Liver (tissue), 9 donors: ENCODE data around the gene PDE5A. TPM values are rescaled to one million over a fixed set of nuclear protein-coding genes. Genes with fewer than 3 reads are reported as not detected.

ENCODE experiments used
- DNase-seq: peaks from one replicate; pipeline ENCODE4 v3.0.0-alpha.2; 2017; ENCODE audit warnings: low spot score
- H3K27ac ChIP-seq, 2 donors: one replicate each; pipeline ENCODE4 v1.7.0; 2013; ENCODE audit warnings: inconsistent platforms in 2 of 2, low read length in 2 of 2, control low read depth in 1 of 2, low read depth in 1 of 2, mild to moderate bottlenecking in 1 of 2
- H3K27me3 ChIP-seq, 4 donors: one replicate each; pipeline versions ENCODE4 v1.6.1 to v1.7.0; 2013; ENCODE audit warnings: low read length in 3 of 4, inconsistent platforms in 1 of 4, mild to moderate bottlenecking in 1 of 4, moderate library complexity in 1 of 4; ENCODE audit not compliant: control insufficient read depth in 4 of 4, insufficient read depth in 4 of 4
- H3K36me3 ChIP-seq, 4 donors: one replicate each; pipeline versions ENCODE4 v1.6.1 to v1.7.0; 2013; ENCODE audit warnings: low read length in 3 of 4, mild to moderate bottlenecking in 3 of 4, low read depth in 1 of 4, moderate library complexity in 1 of 4; ENCODE audit not compliant: control insufficient read depth in 4 of 4, insufficient read depth in 3 of 4
- H3K4me1 ChIP-seq, 4 donors: one replicate each; pipeline versions ENCODE4 v1.6.1 to v1.7.0; 2013; ENCODE audit warnings: low read length in 3 of 4, mild to moderate bottlenecking in 3 of 4, moderate library complexity in 1 of 4; ENCODE audit not compliant: control insufficient read depth in 4 of 4, insufficient read depth in 4 of 4
- H3K4me3 ChIP-seq, 3 donors: one replicate each; pipeline versions ENCODE4 v1.6.1 to v1.7.0; 2013; ENCODE audit warnings: low read length in 3 of 3, control low read depth in 1 of 3, low read depth in 1 of 3, mild to moderate bottlenecking in 1 of 3
- H3K9ac ChIP-seq, 2 donors: one replicate each; pipeline ENCODE4 v1.7.0; 2013; ENCODE audit warnings: low read length in 2 of 2, mild to moderate bottlenecking in 2 of 2, moderate library complexity in 2 of 2, control low read depth in 1 of 2, low read depth in 1 of 2
- H3K9me3 ChIP-seq, 4 donors: one replicate each; pipeline versions ENCODE4 v1.6.1 to v1.7.0; 2013; ENCODE audit warnings: low read length in 3 of 4; ENCODE audit not compliant: control insufficient read depth in 4 of 4
- EGR1 ChIP-seq, 2 donors: IDR thresholded peaks; 2 replicates each; pipeline ENCODE4 v1.6.1; 2016 to 2018; ENCODE audit warnings: antibody characterized with exemption in 2 of 2, low read depth in 2 of 2
- FOXA1 ChIP-seq: IDR thresholded peaks from 2 replicates; pipeline ENCODE4 v1.6.1; 2016; ENCODE audit warnings: antibody characterized with exemption
- FOXA2 ChIP-seq: IDR thresholded peaks from 2 replicates; pipeline ENCODE4 v1.6.1; 2016; ENCODE audit warnings: antibody characterized with exemption
- GABPA ChIP-seq, 2 donors: IDR thresholded peaks in 1 of 2; conservative IDR thresholded peaks in 1 of 2; 2 replicates each; pipeline ENCODE4 v1.6.1; 2016; ENCODE audit warnings: antibody characterized with exemption in 2 of 2, mild to moderate bottlenecking in 1 of 2, moderate library complexity in 1 of 2
- HNF4A ChIP-seq, 2 donors: conservative IDR thresholded peaks; 2 replicates each; pipeline ENCODE4 v1.6.1; 2016; ENCODE audit warnings: antibody characterized with exemption in 2 of 2, mild to moderate bottlenecking in 2 of 2
- HNF4G ChIP-seq: IDR thresholded peaks from 2 replicates; pipeline ENCODE4 v1.6.1; 2016; ENCODE audit warnings: antibody characterized with exemption
- JUND ChIP-seq, 2 donors: IDR thresholded peaks; 2 replicates each; pipeline ENCODE4 v1.6.1; 2016; ENCODE audit warnings: antibody characterized with exemption in 2 of 2
- MAX ChIP-seq: IDR thresholded peaks from 2 replicates; pipeline ENCODE4 v1.6.1; 2016; ENCODE audit warnings: antibody characterized with exemption
- NR2F2 ChIP-seq: IDR thresholded peaks from 2 replicates; pipeline ENCODE4 v1.6.1; 2016; ENCODE audit warnings: antibody characterized with exemption
- RAD21 ChIP-seq, 2 donors: IDR thresholded peaks; 2 replicates each; pipeline ENCODE4 v1.6.1; 2016; ENCODE audit warnings: antibody characterized with exemption in 2 of 2, mild to moderate bottlenecking in 2 of 2
- REST ChIP-seq: IDR thresholded peaks from 2 replicates; pipeline ENCODE4 v1.6.1; 2016; ENCODE audit warnings: antibody characterized with exemption, mild to moderate bottlenecking
- RXRA ChIP-seq, 2 donors: IDR thresholded peaks; 2 replicates each; pipeline ENCODE4 v1.6.1; 2017 to 2018; ENCODE audit warnings: antibody characterized with exemption in 2 of 2, mild to moderate bottlenecking in 1 of 2
- SP1 ChIP-seq: IDR thresholded peaks from 2 replicates; pipeline ENCODE4 v1.6.1; 2018; ENCODE audit warnings: antibody characterized with exemption, mild to moderate bottlenecking
- TAF1 ChIP-seq: conservative IDR thresholded peaks from 2 replicates; pipeline ENCODE4 v1.6.1; 2016; ENCODE audit warnings: antibody characterized with exemption, mild to moderate bottlenecking
- YY1 ChIP-seq: IDR thresholded peaks from 2 replicates; pipeline ENCODE4 v1.6.1; 2016; ENCODE audit warnings: antibody characterized with exemption, mild to moderate bottlenecking
- ZBTB33 ChIP-seq: IDR thresholded peaks from 2 replicates; pipeline ENCODE4 v1.6.1; 2016; ENCODE audit warnings: antibody characterized with exemption
- WGBS: extraction: QIAGEN DNeasy Blood & Tissue Kit; methylation state at CpG from one replicate; pipeline ENCODE4 v1.1.7; 2013; 5-methylcytosine and 5-hydroxymethylcytosine counted together
- polyA plus RNA-seq, 2 donors: library from polyadenylated mRNA; stranded (reverse) in 1 of 2; unstranded in 1 of 2; fragments of 200-250 nt in 1 of 2; fragments of >200 nt in 1 of 2; fragmentation: Nextera tagmentation in 1 of 2; extraction: Ambion mirVana in 1 of 2; gene quantifications; one replicate each; pipeline versions ENCODE4 v1.2.1 to v1.2.3, GENCODE V29; 2013 to 2015
- total RNA-seq, 2 donors: library from RNA; depleted of rRNA; stranded (reverse); fragments of >200 nt; gene quantifications; one replicate each; pipeline ENCODE4 v1.2.3, GENCODE V29; 2014
- TF ChIP-seq, protein P1 (sequence below): fragments of 150-350 bp; IDR thresholded peaks from 2 replicates; pipeline ENCODE4 v1.5.1; 2017; ENCODE audit warnings: improper control_type of control experiment, low read depth, low read length; ENCODE audit not compliant: missing input control
- TF ChIP-seq, protein P2 (sequence below): IDR thresholded peaks from 2 replicates; pipeline ENCODE4 v1.6.1; 2016; ENCODE audit warnings: antibody characterized with exemption
- donor health status: healthy.
- donor health status: healthy.
- donor health status: healthy.
- donor health status: healthy.
- donor health status: healthy.

PDE5A gene
- total and polyA plus RNA-seq, 4 donors, result 0.61 to 3.8 (median 3.0) TPM

DNA sequence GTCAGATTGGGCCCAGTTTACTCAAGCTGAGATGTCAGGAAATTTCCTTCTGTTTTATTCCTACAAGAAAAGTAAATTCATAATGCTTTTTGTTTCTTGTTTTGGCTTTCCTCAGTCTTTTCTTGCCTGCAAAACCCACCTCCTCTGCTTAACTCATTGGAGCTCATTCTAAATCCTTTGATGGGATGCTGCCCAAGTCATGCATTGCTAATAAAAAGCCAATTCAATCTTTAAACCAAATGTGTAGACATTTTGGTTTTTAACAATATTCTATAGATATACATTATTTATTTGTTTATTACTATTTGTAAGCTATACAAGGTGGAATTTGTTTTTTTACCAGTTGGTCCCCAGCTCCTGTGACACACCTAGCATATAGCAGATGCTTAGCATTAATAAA lies 13.2 kb upstream of the PDE5A start:
- no peaks in the 10 kb centered on the region for H3K27me3 ChIP-seq
- H3K4me1 ChIP-seq, result peaks cover 0 to 3% (median under 1%) of the 10 kb centered on the region in 4 donors
- DNase-seq, result no peak
- H3K4me3 ChIP-seq, result no peak overlapping the region
- TF ChIP-seq HNF4G (no peak), FOXA1 (no peak), GABPA (IDR thresholded peaks at IDR 0.05 in 1 of 2, conservative IDR thresholded peaks at IDR 0.05 in 1 of 2) (no peak), MAX (no peak), REST (no peak), ZBTB33 (no peak)
- TF ChIP-seq, protein P1, sequence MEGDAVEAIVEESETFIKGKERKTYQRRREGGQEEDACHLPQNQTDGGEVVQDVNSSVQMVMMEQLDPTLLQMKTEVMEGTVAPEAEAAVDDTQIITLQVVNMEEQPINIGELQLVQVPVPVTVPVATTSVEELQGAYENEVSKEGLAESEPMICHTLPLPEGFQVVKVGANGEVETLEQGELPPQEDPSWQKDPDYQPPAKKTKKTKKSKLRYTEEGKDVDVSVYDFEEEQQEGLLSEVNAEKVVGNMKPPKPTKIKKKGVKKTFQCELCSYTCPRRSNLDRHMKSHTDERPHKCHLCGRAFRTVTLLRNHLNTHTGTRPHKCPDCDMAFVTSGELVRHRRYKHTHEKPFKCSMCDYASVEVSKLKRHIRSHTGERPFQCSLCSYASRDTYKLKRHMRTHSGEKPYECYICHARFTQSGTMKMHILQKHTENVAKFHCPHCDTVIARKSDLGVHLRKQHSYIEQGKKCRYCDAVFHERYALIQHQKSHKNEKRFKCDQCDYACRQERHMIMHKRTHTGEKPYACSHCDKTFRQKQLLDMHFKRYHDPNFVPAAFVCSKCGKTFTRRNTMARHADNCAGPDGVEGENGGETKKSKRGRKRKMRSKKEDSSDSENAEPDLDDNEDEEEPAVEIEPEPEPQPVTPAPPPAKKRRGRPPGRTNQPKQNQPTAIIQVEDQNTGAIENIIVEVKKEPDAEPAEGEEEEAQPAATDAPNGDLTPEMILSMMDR, result no peak
- no peak overlapping the region for H3K27ac ChIP-seq
- H3K36me3 ChIP-seq, result no peaks in the 10 kb centered on the region
- H3K9ac ChIP-seq, result no peak overlapping the region
- no peaks in the 10 kb centered on the region for H3K9me3 ChIP-seq

DNA sequence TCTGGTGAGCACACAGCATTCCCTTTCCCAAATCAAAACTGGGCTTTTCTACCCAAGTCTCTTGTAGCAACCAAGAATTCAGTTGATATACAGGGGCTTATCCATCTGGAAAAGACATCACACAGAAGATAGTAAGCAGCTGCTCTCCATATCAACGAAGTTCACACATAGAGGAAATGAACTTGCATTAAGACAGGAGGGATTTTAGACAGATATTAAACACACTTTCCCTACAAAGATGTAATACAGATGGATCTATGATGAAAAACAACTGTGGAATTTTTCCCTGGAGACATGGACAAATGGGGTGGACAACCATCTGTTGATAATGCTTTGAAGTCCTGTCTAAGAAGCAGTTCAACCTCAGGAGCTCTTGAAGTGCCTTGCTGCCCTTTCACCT lies 9.8 kb upstream of the PDE5A start:
- DNase-seq, result no peak
- H3K27ac ChIP-seq, result no peak overlapping the region
- H3K27me3 ChIP-seq, result no peaks in the 10 kb centered on the region
- no peaks in the 10 kb centered on the region for H3K4me1 ChIP-seq
- H3K36me3 ChIP-seq, result no peaks in the 10 kb centered on the region
- H3K4me3 ChIP-seq, result no peak overlapping the region
- H3K9ac ChIP-seq, result no peak overlapping the region
- 46% methylated on average over 1 of the region's 1 CpG for WGBS
- H3K9me3 ChIP-seq, result no peaks in the 10 kb centered on the region
- TF ChIP-seq, protein P2, sequence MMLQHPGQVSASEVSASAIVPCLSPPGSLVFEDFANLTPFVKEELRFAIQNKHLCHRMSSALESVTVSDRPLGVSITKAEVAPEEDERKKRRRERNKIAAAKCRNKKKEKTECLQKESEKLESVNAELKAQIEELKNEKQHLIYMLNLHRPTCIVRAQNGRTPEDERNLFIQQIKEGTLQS, result no peak
- TF ChIP-seq, protein P1, result no peak
- TF ChIP-seq JUND (IDR thresholded peaks at IDR 0.05) (no peak), HNF4G (no peak), EGR1 (IDR thresholded peaks at IDR 0.05; ENCODE audit: low read depth in 2 of 2) (no peak), GABPA (IDR thresholded peaks at IDR 0.05 in 1 of 2, conservative IDR thresholded peaks at IDR 0.05 in 1 of 2) (no peak), ZBTB33 (no peak), FOXA2 (no peak), RXRA (IDR thresholded peaks at IDR 0.05) (no peak), HNF4A (conservative IDR thresholded peaks at IDR 0.05) (no peak), SP1 (no peak), NR2F2 (no peak), YY1 (no peak), MAX (no peak), TAF1 (no peak), RAD21 (IDR thresholded peaks at IDR 0.05) (no peak), FOXA1 (no peak)
